Loucy (cell line): ENCODE measurements around the gene TM2D3.

Experiments
- EZH2phosphoT487 ChIP-seq: fragments of 200-600 bp; IDR thresholded peaks from 2 replicates; pipeline ENCODE4 v1.6.1; 2018; ENCODE audit warnings: antibody characterized with exemption, mild to moderate bottlenecking, moderate library complexity, borderline replicate concordance
- TF ChIP-seq, protein P1 (sequence below): fragments of 200-600 bp; sonication (generic); conservative IDR thresholded peaks from 2 replicates; pipeline ENCODE4 v1.5.1; 2014; ENCODE audit warnings: mild to moderate bottlenecking, antibody characterized with exemption, low read length

DNA sequence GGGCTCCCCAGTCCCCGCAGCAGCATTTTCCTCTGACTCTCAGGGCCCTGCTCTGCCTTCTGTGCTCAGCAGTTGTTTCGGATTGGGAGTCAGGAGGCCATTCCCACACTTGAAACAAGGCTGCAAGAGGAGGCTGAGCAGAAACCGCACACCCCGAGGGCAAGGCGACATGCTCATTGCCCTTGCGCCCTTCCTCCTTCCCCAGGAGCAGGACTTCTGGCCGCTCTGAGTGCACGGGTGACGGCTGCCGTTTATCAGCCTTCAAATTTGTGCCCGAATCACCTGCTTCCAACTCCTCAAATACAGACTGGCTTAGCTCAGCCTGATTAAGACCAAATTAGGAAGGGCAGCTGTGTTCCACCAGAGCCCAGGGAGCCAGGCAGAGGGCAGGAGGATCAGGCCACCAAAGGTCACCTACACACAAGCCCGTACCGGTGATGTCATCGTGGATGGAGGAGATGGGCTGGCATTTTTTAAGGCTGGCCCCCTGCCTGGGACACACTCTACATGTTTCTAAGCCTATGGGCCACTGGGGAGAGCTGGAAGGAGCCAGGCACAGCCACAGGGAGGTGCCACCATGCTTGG lies 38.1 kb downstream of the TM2D3 start:
- TF ChIP-seq, protein P1, sequence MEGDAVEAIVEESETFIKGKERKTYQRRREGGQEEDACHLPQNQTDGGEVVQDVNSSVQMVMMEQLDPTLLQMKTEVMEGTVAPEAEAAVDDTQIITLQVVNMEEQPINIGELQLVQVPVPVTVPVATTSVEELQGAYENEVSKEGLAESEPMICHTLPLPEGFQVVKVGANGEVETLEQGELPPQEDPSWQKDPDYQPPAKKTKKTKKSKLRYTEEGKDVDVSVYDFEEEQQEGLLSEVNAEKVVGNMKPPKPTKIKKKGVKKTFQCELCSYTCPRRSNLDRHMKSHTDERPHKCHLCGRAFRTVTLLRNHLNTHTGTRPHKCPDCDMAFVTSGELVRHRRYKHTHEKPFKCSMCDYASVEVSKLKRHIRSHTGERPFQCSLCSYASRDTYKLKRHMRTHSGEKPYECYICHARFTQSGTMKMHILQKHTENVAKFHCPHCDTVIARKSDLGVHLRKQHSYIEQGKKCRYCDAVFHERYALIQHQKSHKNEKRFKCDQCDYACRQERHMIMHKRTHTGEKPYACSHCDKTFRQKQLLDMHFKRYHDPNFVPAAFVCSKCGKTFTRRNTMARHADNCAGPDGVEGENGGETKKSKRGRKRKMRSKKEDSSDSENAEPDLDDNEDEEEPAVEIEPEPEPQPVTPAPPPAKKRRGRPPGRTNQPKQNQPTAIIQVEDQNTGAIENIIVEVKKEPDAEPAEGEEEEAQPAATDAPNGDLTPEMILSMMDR = no peak
- no peak for TF ChIP-seq EZH2phosphoT487
